Activated T-cell treated with anti-CD3 and anti-CD28 coated beads, Interleukin-2, amount 50 U/mL, for 24 hours (primary cell): Measurements from ENCODE around the gene PFDN5.
"Not testable (repeated sequence)": the region's sequence is repeated elsewhere in the genome, so short reads cannot be mapped to it uniquely, and the experiment has no call there.

Experiments used
- DNase-seq: peaks from one replicate; pipeline ENCODE4 v3.0.0-alpha.2; 2020
- H3K27ac Mint-ChIP-seq: 2 replicates; pipeline ENCODE4 v1.8.0; 2020; ENCODE audit warnings: mild to moderate bottlenecking, mixed read lengths
- H3K27me3 Mint-ChIP-seq: 2 replicates; pipeline ENCODE4 v1.8.0; 2020; ENCODE audit warnings: mixed read lengths
- H3K36me3 Mint-ChIP-seq: 2 replicates; pipeline ENCODE4 v1.8.0; 2020; ENCODE audit warnings: low read depth, mixed read lengths
- H3K4me1 Mint-ChIP-seq: 2 replicates; pipeline ENCODE4 v1.8.0; 2020; ENCODE audit warnings: low read depth, mixed read lengths
- H3K4me3 Mint-ChIP-seq: 2 replicates; pipeline ENCODE4 v1.8.0; 2020; ENCODE audit warnings: mild to moderate bottlenecking, moderate library complexity, mixed read lengths
- H3K9me3 Mint-ChIP-seq: 2 replicates; pipeline ENCODE4 v1.8.0; 2020; ENCODE audit warnings: mixed read lengths

The PFDN5 gene

GRCh38 chr12:53268630-53269562 lies 26.4 kb upstream of the PFDN5 start:
- Mint-ChIP-seq H3K27ac (peak overlapping the region; percentile 99), H3K4me1 (peaks cover 41% of the 10 kb centered on the region), H3K36me3 (peaks cover 55% of the 10 kb centered on the region), H3K9me3 (no peaks in the 10 kb centered on the region), H3K4me3 (peak overlapping the region; percentile 98), H3K27me3 (no peaks in the 10 kb centered on the region)
- DNase-seq: no peak

- DNase-seq: no peak
- Mint-ChIP-seq H3K27me3 (no peaks in the 10 kb centered on the region), H3K4me3 (no peak overlapping the region), H3K4me1 (peaks cover 18% of the 10 kb centered on the region), H3K27ac (no peak overlapping the region), H3K36me3 (peaks cover 92% of the 10 kb centered on the region), H3K9me3 (no peaks in the 10 kb centered on the region)
Measured at GRCh38 chr12:53274445-53274844, 20.9 kb upstream of the PFDN5 start.

GRCh38 chr12:53276511-53276910 lies 18.8 kb upstream of the PFDN5 start:
- Mint-ChIP-seq H3K36me3 (peaks cover 89% of the 10 kb centered on the region), H3K27ac (no peak overlapping the region), H3K4me1 (peaks cover 5% of the 10 kb centered on the region), H3K9me3 (no peaks in the 10 kb centered on the region), H3K4me3 (no peak overlapping the region), H3K27me3 (no peaks in the 10 kb centered on the region)
- DNase-seq: no peak

- Mint-ChIP-seq H3K4me3 (no peak overlapping the region), H3K4me1 (peaks cover 2% of the 10 kb centered on the region), H3K9me3 (no peaks in the 10 kb centered on the region), H3K36me3 (peaks cover 89% of the 10 kb centered on the region), H3K27me3 (no peaks in the 10 kb centered on the region), H3K27ac (no peak overlapping the region)
- DNase-seq: no peak
Measured at GRCh38 chr12:53277981-53278380, 17.4 kb upstream of the PFDN5 start.

GRCh38 chr12:53279283-53279869 lies 16.0 kb upstream of the PFDN5 start:
- no peaks in the 10 kb centered on the region for H3K9me3 Mint-ChIP-seq
- peaks cover 92% of the 10 kb centered on the region for H3K36me3 Mint-ChIP-seq
- no peaks in the 10 kb centered on the region for H3K27me3 Mint-ChIP-seq
- H3K4me3 Mint-ChIP-seq: no peak overlapping the region
- H3K4me1 Mint-ChIP-seq: peaks cover under 1% of the 10 kb centered on the region
- no peak overlapping the region for H3K27ac Mint-ChIP-seq
- no peak for DNase-seq

- no peak for DNase-seq
- Mint-ChIP-seq H3K27ac (no peak overlapping the region), H3K27me3 (no peaks in the 10 kb centered on the region), H3K9me3 (no peaks in the 10 kb centered on the region), H3K4me3 (no peak overlapping the region), H3K4me1 (no peaks in the 10 kb centered on the region), H3K36me3 (peaks cover 92% of the 10 kb centered on the region)
Measured at GRCh38 chr12:53279888-53280498, 15.3 kb upstream of the PFDN5 start.

- no peak overlapping the region for H3K27ac Mint-ChIP-seq
- H3K9me3 Mint-ChIP-seq: no peaks in the 10 kb centered on the region
- DNase-seq: no peak
- H3K36me3 Mint-ChIP-seq: peaks cover 97% of the 10 kb centered on the region
- H3K4me3 Mint-ChIP-seq: no peak overlapping the region
- peaks cover 17% of the 10 kb centered on the region for H3K4me1 Mint-ChIP-seq
- H3K27me3 Mint-ChIP-seq: no peaks in the 10 kb centered on the region
Measured at GRCh38 chr12:53286448-53286847, 8.9 kb upstream of the PFDN5 start.

- Mint-ChIP-seq H3K36me3 (peaks cover 97% of the 10 kb centered on the region), H3K4me3 (no peak overlapping the region)
- DNase-seq: peak; percentile 80
Measured at GRCh38 chr12:53287741-53288216, 7.6 kb upstream of the PFDN5 start.

GRCh38 chr12:53288322-53288721 lies 7.0 kb upstream of the PFDN5 start:
- H3K27me3 Mint-ChIP-seq: no peaks in the 10 kb centered on the region
- H3K27ac Mint-ChIP-seq: no peak overlapping the region
- H3K4me3 Mint-ChIP-seq: no peak overlapping the region
- H3K9me3 Mint-ChIP-seq: no peaks in the 10 kb centered on the region
- peaks cover 17% of the 10 kb centered on the region for H3K4me1 Mint-ChIP-seq
- peaks cover 97% of the 10 kb centered on the region for H3K36me3 Mint-ChIP-seq
- no peak for DNase-seq

More at GRCh38 chr12:53287741-53288216, 7.6 kb upstream of the PFDN5 start:
- Mint-ChIP-seq H3K27me3 (no peaks in the 10 kb centered on the region), H3K27ac (peak overlapping the region; percentile 46), H3K9me3 (no peaks in the 10 kb centered on the region), H3K4me1 (peaks cover 17% of the 10 kb centered on the region)

GRCh38 chr12:53289891-53290290 lies 5.5 kb upstream of the PFDN5 start:
- no peaks in the 10 kb centered on the region for H3K9me3 Mint-ChIP-seq
- H3K36me3 Mint-ChIP-seq: peaks cover 97% of the 10 kb centered on the region
- H3K4me3 Mint-ChIP-seq: no peak overlapping the region
- no peak for DNase-seq
- H3K27me3 Mint-ChIP-seq: no peaks in the 10 kb centered on the region
- H3K4me1 Mint-ChIP-seq: peaks cover 24% of the 10 kb centered on the region
- H3K27ac Mint-ChIP-seq: peak overlapping the region; percentile 75

- Mint-ChIP-seq H3K27me3 (no peaks in the 10 kb centered on the region), H3K36me3 (peaks cover 99% of the 10 kb centered on the region), H3K4me1 (peaks cover 28% of the 10 kb centered on the region), H3K27ac (peak overlapping the region; percentile 80), H3K4me3 (no peak overlapping the region), H3K9me3 (no peaks in the 10 kb centered on the region)
- peak; percentile 49 for DNase-seq
Measured at GRCh38 chr12:53290661-53291060, 4.7 kb upstream of the PFDN5 start.

- peaks cover 100% of the 10 kb centered on the region for H3K36me3 Mint-ChIP-seq
- peaks cover 39% of the 10 kb centered on the region for H3K4me1 Mint-ChIP-seq
- no peak overlapping the region for H3K27ac Mint-ChIP-seq
- H3K4me3 Mint-ChIP-seq: no peak overlapping the region
- no peaks in the 10 kb centered on the region for H3K9me3 Mint-ChIP-seq
- no peak for DNase-seq
- H3K27me3 Mint-ChIP-seq: no peaks in the 10 kb centered on the region
Measured at GRCh38 chr12:53292426-53292825, 2.9 kb upstream of the PFDN5 start.

- H3K27ac Mint-ChIP-seq: peak overlapping the region; percentile 91
- DNase-seq: no peak
- no peaks in the 10 kb centered on the region for H3K27me3 Mint-ChIP-seq
- no peaks in the 10 kb centered on the region for H3K9me3 Mint-ChIP-seq
- peaks cover 100% of the 10 kb centered on the region for H3K36me3 Mint-ChIP-seq
- peaks cover 52% of the 10 kb centered on the region for H3K4me1 Mint-ChIP-seq
- peak overlapping the region; percentile 100 for H3K4me3 Mint-ChIP-seq
Measured at GRCh38 chr12:53295891-53296219, 513 bp downstream of the PFDN5 start.

GRCh38 chr12:53297106-53297505 lies 1.8 kb downstream of the PFDN5 start:
- H3K9me3 Mint-ChIP-seq, H3K27me3 Mint-ChIP-seq, DNase-seq: not testable (repeated sequence)
- H3K4me1 Mint-ChIP-seq: peaks cover 64% of the 10 kb centered on the region
- peaks cover 99% of the 10 kb centered on the region for H3K36me3 Mint-ChIP-seq
- H3K27ac Mint-ChIP-seq: peak overlapping the region; percentile 91
- H3K4me3 Mint-ChIP-seq: peak overlapping the region; percentile 100

- Mint-ChIP-seq H3K36me3 (peaks cover 99% of the 10 kb centered on the region), H3K9me3 (no peaks in the 10 kb centered on the region), H3K27ac (peak overlapping the region; percentile 91), H3K4me3 (peak overlapping the region; percentile 100), H3K27me3 (no peaks in the 10 kb centered on the region), H3K4me1 (peaks cover 74% of the 10 kb centered on the region)
- no peak for DNase-seq
Measured at GRCh38 chr12:53298164-53298563, 2.8 kb downstream of the PFDN5 start.
